Kidney (tissue), 14 donors: ENCODE data around the gene FCRL2. TPM values are rescaled to one million over a fixed set of nuclear protein-coding genes. Genes with fewer than 3 reads are reported as not detected.

Experiments used
- DNase-seq, 5 donors: peaks; one replicate each; pipeline ENCODE4 v3.0.0-alpha.2; 2013 to 2020
- FAIRE-seq: peaks from 2 replicates; lab custom pipeline; 2012; peaks lifted over from hg19 to GRCh38; lab: Jason Lieb, UNC
- H3K27ac ChIP-seq, 2 donors: one replicate each; pipeline ENCODE4 v1.7.0; 2013; ENCODE audit warnings: low read depth in 2 of 2, low read length in 2 of 2, inconsistent platforms in 1 of 2
- H3K27me3 ChIP-seq: one replicate; pipeline ENCODE4 v1.7.1; 2013; ENCODE audit warnings: low read length, inconsistent platforms; ENCODE audit not compliant: control insufficient read depth, insufficient read depth
- H3K36me3 ChIP-seq, 3 donors: one replicate each; pipeline versions ENCODE4 v1.7.0 to v1.7.1; 2013; ENCODE audit warnings: low read length in 3 of 3, control low read depth in 1 of 3, inconsistent platforms in 1 of 3; ENCODE audit not compliant: insufficient read depth in 3 of 3, control insufficient read depth in 2 of 3
- H3K4me1 ChIP-seq, 3 donors: one replicate each; pipeline versions ENCODE4 v1.7.0 to v1.7.1; 2013; ENCODE audit warnings: low read length in 3 of 3, inconsistent platforms in 1 of 3, low read depth in 1 of 3; ENCODE audit not compliant: control insufficient read depth in 2 of 3, insufficient read depth in 2 of 3
- H3K4me3 ChIP-seq, 3 donors: one replicate each; pipeline versions ENCODE4 v1.7.0 to v1.8.1; 2013; ENCODE audit warnings: low read length in 3 of 3, control low read depth in 1 of 3, inconsistent platforms in 1 of 3
- H3K9ac ChIP-seq, 3 donors: one replicate each; pipeline versions ENCODE4 v1.7.0 to v1.7.1; 2013; ENCODE audit warnings: low read length in 3 of 3, control low read depth in 1 of 3, inconsistent platforms in 1 of 3
- H3K9me3 ChIP-seq, 3 donors: one replicate each; pipeline versions ENCODE4 v1.7.0 to v1.7.1; 2013; ENCODE audit warnings: low read length in 3 of 3, control low read depth in 1 of 3, inconsistent platforms in 1 of 3; ENCODE audit not compliant: control insufficient read depth in 2 of 3, insufficient read depth in 1 of 3
- CTCF ChIP-seq: IDR thresholded peaks from 3 replicates; pipeline ENCODE4 v1.5.1; 2012; ENCODE audit warnings: mild to moderate bottlenecking, moderate library complexity, borderline replicate concordance; ENCODE audit not compliant: insufficient read depth; ENCODE audit errors: extremely low read depth
- intact Hi-C: fragments of 100-400 bp; cut with DNase I; formaldehyde crosslinking; loops from one replicate; pipeline ENCODE4 v1.11.1; 2022
- polyA plus RNA-seq: library from polyadenylated mRNA; stranded (reverse); fragments of 350-450 nt; fragmentation: Illumina TruSeq; extraction: RNeasy Lipid Tissue Mini Kit (QIAGEN cat#74804); gene quantifications from one replicate; pipeline ENCODE4 v1.2.3, GENCODE V29; 2014; ENCODE audit warnings: low read depth, low replicate concordance; ENCODE audit not compliant: insufficient read depth
- total RNA-seq: library from RNA; stranded (reverse); fragmentation: NEBNext Ultra II Directional; extraction: Animal tissue kit (Norgen Biotek cat#: 25700); gene quantifications from one replicate; pipeline ENCODE4 v1.2.1, GENCODE V29; 2021
- donor health status: control.
- donor health status: control.
- donor health status: control.
- donor health status: control.
- donor health status: control.
- donor health status: DM: yes; HTN: yes; CAD: no.
- donor health status: Normal renal cell carcinoma (clear cell type).

Gene FCRL2
- total and polyA plus RNA-seq, 2 donors from 2014 or later, result 2.5 TPM; not detected in 1

- Histone ChIP-seq H3K4me1 (no peaks in the 10 kb centered on the region), H3K27ac (no peak overlapping the region), H3K9me3 (no peaks in the 10 kb centered on the region), H3K36me3 (no peaks in the 10 kb centered on the region), H3K27me3 (no peaks in the 10 kb centered on the region), H3K4me3 (no peak overlapping the region), H3K9ac (no peak overlapping the region)
- TF ChIP-seq CTCF, result no peak
- intact Hi-C loops, result no loop called here
- FAIRE-seq (no peak), DNase-seq (no peak)
These were observed 5.1 kb downstream of the FCRL2 start for GRCh38 chr1:157771661-157772425.

- Histone ChIP-seq H3K9ac (no peak overlapping the region), H3K4me3 (no peak overlapping the region), H3K9me3 (no peaks in the 10 kb centered on the region), H3K27ac (no peak overlapping the region), H3K4me1 (no peaks in the 10 kb centered on the region), H3K27me3 (no peaks in the 10 kb centered on the region), H3K36me3 (no peaks in the 10 kb centered on the region)
- DNase-seq, result no peak
- intact Hi-C loops, result no loop called here
- peak; percentile 11 for TF ChIP-seq CTCF
- no peak for FAIRE-seq
These were observed 6.4 kb downstream of the FCRL2 start for GRCh38 chr1:157770442-157771043.

- FAIRE-seq, result no peak
- no peak for TF ChIP-seq CTCF
These were observed 10.1 kb downstream of the FCRL2 start for GRCh38 chr1:157766792-157767191.

More at GRCh38 chr1:157766792-157767191, 10.1 kb downstream of the FCRL2 start:
- no peak overlapping the region for H3K27ac ChIP-seq
- H3K4me1 ChIP-seq, result no peaks in the 10 kb centered on the region
- intact Hi-C loops, result no loop called here
- H3K9me3 ChIP-seq, result no peaks in the 10 kb centered on the region
- H3K36me3 ChIP-seq, result no peaks in the 10 kb centered on the region
- no peak for DNase-seq
- H3K27me3 ChIP-seq, result no peaks in the 10 kb centered on the region
- no peak overlapping the region for H3K4me3 ChIP-seq
- no peak overlapping the region for H3K9ac ChIP-seq
